K562 (cell line): Measurements from ENCODE around the gene TSKS. TPM values are rescaled to one million over a fixed set of nuclear protein-coding genes. Genes with fewer than 3 reads are reported as not detected.

Source experiments
- BRD9 ChIP-seq: fragments of 450-650 bp; IDR thresholded peaks from 2 replicates; pipeline ENCODE4 v1.6.1; 2018; ENCODE audit warnings: low read depth; ENCODE audit not compliant: partially characterized antibody
- CBFB ChIP-seq: sonication (generic); formaldehyde crosslinking; IDR thresholded peaks from 2 replicates; pipeline ENCODE4 v1.4.0; 2020; ENCODE audit warnings: mild to moderate bottlenecking, missing genetic modification reagents
- GATAD2B ChIP-seq: fragments of 450-650 bp; IDR thresholded peaks from 2 replicates; pipeline ENCODE4 v1.6.1; 2017; ENCODE audit warnings: mild to moderate bottlenecking, borderline replicate concordance
- JUND ChIP-seq, 2 experiments: IDR thresholded peaks; 2 replicates in 1 of 2; 3 replicates in 1 of 2; pipeline ENCODE4 v1.6.1; 2011; ENCODE audit warnings: borderline replicate concordance in 2 of 2, low read depth in 2 of 2, low read length in 2 of 2, improper control_type of control experiment in 1 of 2, missing biosample characterization in 1 of 2, missing genetic modification characterization in 1 of 2, missing genetic modification reagents in 1 of 2
- KAT7 ChIP-seq: sonication (generic); formaldehyde crosslinking; IDR thresholded peaks from 2 replicates; pipeline ENCODE4 v1.8.0; 2022; ENCODE audit warnings: missing genetic modification reagents, mild to moderate bottlenecking, borderline replicate concordance
- MEIS2 ChIP-seq: fragments of 450-650 bp; IDR thresholded peaks from 2 replicates; pipeline ENCODE4 v1.6.1; 2014; ENCODE audit warnings: mild to moderate bottlenecking; ENCODE audit not compliant: partially characterized antibody
- RCOR1 ChIP-seq, 2 experiments: IDR thresholded peaks; 2 replicates each; pipeline ENCODE4 v1.6.1; 2012; ENCODE audit warnings: low read depth in 2 of 2, low read length in 2 of 2, borderline replicate concordance in 1 of 2, improper control_type of control experiment in 1 of 2
- SPI1 ChIP-seq: IDR thresholded peaks from 2 replicates; pipeline ENCODE4 v1.6.1; 2011; ENCODE audit warnings: low read depth, low read length, control low read depth, borderline replicate concordance
- XRCC5 ChIP-seq: fragments of 200-400 bp; formaldehyde crosslinking; IDR thresholded peaks from 2 replicates; pipeline ENCODE4 v1.6.1; 2017; ENCODE audit warnings: low read depth, mild to moderate bottlenecking, low read length
- ZKSCAN1 ChIP-seq: fragments of 150-350 bp; IDR thresholded peaks from 2 replicates; pipeline ENCODE4 v1.6.1; 2016; ENCODE audit warnings: low read depth, low read length
- ZNF165 ChIP-seq: fragments of 250-450 bp; sonication (Bioruptor Pico); IDR thresholded peaks from 2 replicates; pipeline ENCODE4 v1.4.0; 2020; ENCODE audit warnings: borderline replicate concordance
- ZNF785 ChIP-seq: fragments of 250-450 bp; sonication (Bioruptor Pico); IDR thresholded peaks from 2 replicates; pipeline ENCODE4 v1.4.0; 2020; ENCODE audit warnings: mild to moderate bottlenecking
- polyA plus RNA-seq, 8 experiments: library from polyadenylated mRNA; depleted of rRNA in 4 of 8; stranded (reverse) in 5 of 8; unstranded in 3 of 8; fragments of >200 nt; fragmentation: Nextera tagmentation in 2 of 8; fragmentation: Illumina TruSeq in 1 of 8; extraction: Ambion mirVana in 2 of 8; extraction: Trizol in 1 of 8; gene quantifications; 2 replicates each; pipeline versions ENCODE4 v1.2.1 to v1.2.3, GENCODE V29; 2011 to 2014; ENCODE audit warnings: inconsistent platforms in 1 of 8, missing spikeins in 1 of 8
- total RNA-seq, 7 experiments: library from RNA; depleted of rRNA in 6 of 7; stranded (reverse); fragments of >200 nt in 6 of 7; fragmentation: Illumina TruSeq in 2 of 7; extraction: Trizol in 2 of 7; gene quantifications; 2 replicates each; pipeline versions ENCODE4 v1.2.1 to v1.2.3, GENCODE V29; 2011 to 2021; ENCODE audit warnings: low replicate concordance in 1 of 7
- TF ChIP-seq, protein P1 (sequence below): fragments of 250-450 bp; sonication (Bioruptor Pico); IDR thresholded peaks from 2 replicates; pipeline ENCODE4 v1.9.0; 2021; ENCODE audit warnings: mild to moderate bottlenecking, inconsistent platforms

TSKS gene
- total and polyA plus RNA-seq, 9 of the 15 experiments (the other 6 are each of a cell fraction or from before 2014, with no cell fraction given) = 0.14 to 4.5 (median 0.80) TPM

DNA sequence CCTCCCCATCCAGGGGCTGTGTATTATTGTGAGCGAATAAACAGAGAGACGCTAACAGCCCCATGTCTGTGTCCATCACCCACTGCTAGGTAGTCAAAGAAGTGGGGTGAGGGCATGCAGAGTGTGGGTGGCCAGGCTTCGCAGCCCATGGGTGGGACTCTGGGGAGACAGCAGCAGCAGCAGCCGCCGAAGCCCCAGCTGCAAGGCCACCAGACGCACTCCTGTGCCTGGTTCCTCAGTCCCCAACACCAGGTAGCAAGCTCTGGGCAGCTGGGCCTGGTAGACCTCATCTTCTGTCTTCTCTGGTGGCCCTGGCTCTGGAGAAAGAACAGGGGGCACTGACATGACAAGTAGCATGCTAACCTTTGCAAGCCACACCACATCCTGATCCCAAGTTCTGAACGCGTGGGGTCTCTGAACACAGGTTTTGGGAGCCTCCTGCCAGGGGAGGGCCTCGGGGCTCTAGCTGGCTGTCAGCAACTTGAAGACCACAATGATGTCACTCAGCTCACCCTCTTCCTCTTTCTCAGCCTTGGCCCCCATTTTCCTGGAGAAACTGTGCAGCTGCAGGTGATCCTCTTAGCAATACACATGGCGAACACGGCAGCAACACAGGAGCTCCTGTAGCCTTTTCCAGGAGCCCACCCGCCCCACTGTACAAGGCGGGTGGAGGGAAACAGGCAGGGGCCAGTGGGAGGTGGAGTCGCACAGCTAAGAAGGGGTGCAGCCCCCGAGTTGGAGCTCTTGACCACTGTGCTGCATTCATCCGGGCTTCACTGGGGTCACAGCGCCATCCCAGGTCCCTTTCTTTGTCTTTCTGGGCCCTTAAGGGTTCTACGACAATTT lies 44.2 kb upstream of the TSKS start (continued):
- TF ChIP-seq ZNF165 (no peak), CBFB (CRISPR knock-in tag) (no peak), ZNF785 (no peak), RCOR1 (IDR thresholded peaks at IDR 0.05; ENCODE audit: borderline replicate concordance in 1 of 2, low read depth in 2 of 2, low read length in 2 of 2) (no peak), MEIS2 (peak; percentile 54), BRD9 (no peak), KAT7 (CRISPR knock-in tag) (no peak), GATAD2B (no peak), ZKSCAN1 (no peak), XRCC5 (no peak), SPI1 (peak; percentile 94), JUND (IDR thresholded peaks at IDR 0.05; ENCODE audit: borderline replicate concordance, low read depth, low read length) (no peak), JUND (tag; IDR thresholded peaks at IDR 0.05; ENCODE audit: borderline replicate concordance, low read depth, low read length) (peak; percentile 53; the same call in 1 of the 3 replicates)
- TF ChIP-seq, protein P1, sequence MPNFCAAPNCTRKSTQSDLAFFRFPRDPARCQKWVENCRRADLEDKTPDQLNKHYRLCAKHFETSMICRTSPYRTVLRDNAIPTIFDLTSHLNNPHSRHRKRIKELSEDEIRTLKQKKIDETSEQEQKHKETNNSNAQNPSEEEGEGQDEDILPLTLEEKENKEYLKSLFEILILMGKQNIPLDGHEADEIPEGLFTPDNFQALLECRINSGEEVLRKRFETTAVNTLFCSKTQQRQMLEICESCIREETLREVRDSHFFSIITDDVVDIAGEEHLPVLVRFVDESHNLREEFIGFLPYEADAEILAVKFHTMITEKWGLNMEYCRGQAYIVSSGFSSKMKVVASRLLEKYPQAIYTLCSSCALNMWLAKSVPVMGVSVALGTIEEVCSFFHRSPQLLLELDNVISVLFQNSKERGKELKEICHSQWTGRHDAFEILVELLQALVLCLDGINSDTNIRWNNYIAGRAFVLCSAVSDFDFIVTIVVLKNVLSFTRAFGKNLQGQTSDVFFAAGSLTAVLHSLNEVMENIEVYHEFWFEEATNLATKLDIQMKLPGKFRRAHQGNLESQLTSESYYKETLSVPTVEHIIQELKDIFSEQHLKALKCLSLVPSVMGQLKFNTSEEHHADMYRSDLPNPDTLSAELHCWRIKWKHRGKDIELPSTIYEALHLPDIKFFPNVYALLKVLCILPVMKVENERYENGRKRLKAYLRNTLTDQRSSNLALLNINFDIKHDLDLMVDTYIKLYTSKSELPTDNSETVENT = no peak
